ENCODE measurements around the gene LRRFIP1.

The LRRFIP1 gene

GRCh38 chr2:237700512-237701032, 73.2 kb downstream of the LRRFIP1 start:
- no peak overlapping the region for H3K4me3 ChIP-seq (ENCODE audit: control insufficient read depth, low read depth, low read length)
- TF ChIP-seq CTCF (IDR thresholded peaks at IDR 0.05; ENCODE audit: control insufficient read depth, insufficient read depth, low read depth, low read length, missing control alignments): no peak
- DNase-seq (ENCODE audit: low read depth): no peak

GRCh38 chr2:237701033-237701858, 73.9 kb downstream of the LRRFIP1 start:
- no peak for TF ChIP-seq CTCF (IDR thresholded peaks at IDR 0.05; ENCODE audit: control insufficient read depth, insufficient read depth, low read depth, low read length, missing control alignments)
- DNase-seq (ENCODE audit: low read depth): no peak
- no peak overlapping the region for H3K4me3 ChIP-seq (ENCODE audit: control insufficient read depth, low read depth, low read length)

- no peak for TF ChIP-seq CTCF (IDR thresholded peaks at IDR 0.05; ENCODE audit: control insufficient read depth, insufficient read depth, low read depth, low read length, missing control alignments)
- H3K4me3 ChIP-seq (ENCODE audit: control insufficient read depth, low read depth, low read length): no peak overlapping the region
- no peak for DNase-seq (ENCODE audit: low read depth)
Observed at GRCh38 chr2:237701859-237702390, 74.5 kb downstream of the LRRFIP1 start.

- no peak for TF ChIP-seq CTCF (IDR thresholded peaks at IDR 0.05; ENCODE audit: control insufficient read depth, insufficient read depth, low read depth, low read length, missing control alignments)
- H3K4me3 ChIP-seq (ENCODE audit: control insufficient read depth, low read depth, low read length): no peak overlapping the region
- no peak for DNase-seq (ENCODE audit: low read depth)
Observed at GRCh38 chr2:237702441-237703391, 75.3 kb downstream of the LRRFIP1 start.

GRCh38 chr2:237704501-237705434, 77.4 kb downstream of the LRRFIP1 start:
- no peak overlapping the region for H3K4me3 ChIP-seq (ENCODE audit: control insufficient read depth, low read depth, low read length)
- DNase-seq (ENCODE audit: low read depth): no peak

More at GRCh38 chr2:237704501-237705434, 77.4 kb downstream of the LRRFIP1 start:
- no peak for TF ChIP-seq CTCF (IDR thresholded peaks at IDR 0.05; ENCODE audit: control insufficient read depth, insufficient read depth, low read depth, low read length, missing control alignments)
